Gastrocnemius medialis (tissue), 4 donors: ENCODE results near the gene SLC17A1.

Experiments
- POLR2A ChIP-seq, 2 donors: fragments of 450-650 bp; IDR thresholded peaks; one replicate each; pipeline ENCODE4 v1.6.1; 2017; ENCODE audit warnings: antibody characterized with exemption in 2 of 2, mild to moderate bottlenecking in 2 of 2, moderate library complexity in 2 of 2
- TF ChIP-seq, protein P1 (sequence below), 5 experiments: fragments of 450-650 bp in 3 of 5; fragments of 200-600 bp in 2 of 5; sonication (generic) in 2 of 5; IDR thresholded peaks in 4 of 5; conservative IDR thresholded peaks in 1 of 5; 1 replicate in 4 of 5; 2 replicates in 1 of 5; pipeline ENCODE4 v1.5.1; 2016 to 2019; ENCODE audit warnings: antibody characterized with exemption in 5 of 5, mild to moderate bottlenecking in 3 of 5, moderate library complexity in 3 of 5

DNA sequence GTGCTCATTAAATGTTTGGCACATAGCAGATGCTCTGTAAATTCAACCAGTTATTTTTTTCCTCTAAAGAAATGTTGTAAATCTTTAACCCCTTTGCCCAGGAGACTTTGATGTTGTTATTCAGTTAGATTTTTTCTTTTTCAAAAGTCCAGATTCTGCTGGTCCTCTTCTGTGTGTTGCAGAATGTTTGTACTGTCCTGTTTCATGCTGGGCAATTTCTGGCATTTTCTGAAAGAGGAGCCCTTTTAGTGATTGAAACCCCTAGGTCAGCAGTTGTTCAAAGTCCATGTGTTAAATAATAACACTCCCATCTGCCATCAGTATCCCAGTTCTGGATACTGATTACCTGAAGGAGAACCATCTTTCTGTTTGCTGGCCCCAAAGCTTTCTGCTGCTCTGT lies 1.3 kb upstream of the SLC17A1 start:
- TF ChIP-seq, protein P1, sequence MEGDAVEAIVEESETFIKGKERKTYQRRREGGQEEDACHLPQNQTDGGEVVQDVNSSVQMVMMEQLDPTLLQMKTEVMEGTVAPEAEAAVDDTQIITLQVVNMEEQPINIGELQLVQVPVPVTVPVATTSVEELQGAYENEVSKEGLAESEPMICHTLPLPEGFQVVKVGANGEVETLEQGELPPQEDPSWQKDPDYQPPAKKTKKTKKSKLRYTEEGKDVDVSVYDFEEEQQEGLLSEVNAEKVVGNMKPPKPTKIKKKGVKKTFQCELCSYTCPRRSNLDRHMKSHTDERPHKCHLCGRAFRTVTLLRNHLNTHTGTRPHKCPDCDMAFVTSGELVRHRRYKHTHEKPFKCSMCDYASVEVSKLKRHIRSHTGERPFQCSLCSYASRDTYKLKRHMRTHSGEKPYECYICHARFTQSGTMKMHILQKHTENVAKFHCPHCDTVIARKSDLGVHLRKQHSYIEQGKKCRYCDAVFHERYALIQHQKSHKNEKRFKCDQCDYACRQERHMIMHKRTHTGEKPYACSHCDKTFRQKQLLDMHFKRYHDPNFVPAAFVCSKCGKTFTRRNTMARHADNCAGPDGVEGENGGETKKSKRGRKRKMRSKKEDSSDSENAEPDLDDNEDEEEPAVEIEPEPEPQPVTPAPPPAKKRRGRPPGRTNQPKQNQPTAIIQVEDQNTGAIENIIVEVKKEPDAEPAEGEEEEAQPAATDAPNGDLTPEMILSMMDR (IDR thresholded peaks at IDR 0.05 in 4 of 5, conservative IDR thresholded peaks at IDR 0.05 in 1 of 5), result no peak
- TF ChIP-seq POLR2A (IDR thresholded peaks at IDR 0.05), result no peak
